Activated CD8-positive, alpha-beta memory T cell treated with anti-CD3 and anti-CD28 coated beads, Interleukin-2, amount 50 U/mL, for 24 hours (primary cell): ENCODE results near the gene COA8.

ENCODE experiments used
- DNase-seq: peaks from one replicate; pipeline ENCODE4 v3.0.0-alpha.2; 2020; ENCODE audit errors: extremely low read depth

The COA8 gene

GRCh38 chr14:103623883-103624482, 61.2 kb downstream of the COA8 start:
- no peak for DNase-seq

- DNase-seq, result no peak
Measured at GRCh38 chr14:103624860-103625259, 62.1 kb downstream of the COA8 start.

DNA sequence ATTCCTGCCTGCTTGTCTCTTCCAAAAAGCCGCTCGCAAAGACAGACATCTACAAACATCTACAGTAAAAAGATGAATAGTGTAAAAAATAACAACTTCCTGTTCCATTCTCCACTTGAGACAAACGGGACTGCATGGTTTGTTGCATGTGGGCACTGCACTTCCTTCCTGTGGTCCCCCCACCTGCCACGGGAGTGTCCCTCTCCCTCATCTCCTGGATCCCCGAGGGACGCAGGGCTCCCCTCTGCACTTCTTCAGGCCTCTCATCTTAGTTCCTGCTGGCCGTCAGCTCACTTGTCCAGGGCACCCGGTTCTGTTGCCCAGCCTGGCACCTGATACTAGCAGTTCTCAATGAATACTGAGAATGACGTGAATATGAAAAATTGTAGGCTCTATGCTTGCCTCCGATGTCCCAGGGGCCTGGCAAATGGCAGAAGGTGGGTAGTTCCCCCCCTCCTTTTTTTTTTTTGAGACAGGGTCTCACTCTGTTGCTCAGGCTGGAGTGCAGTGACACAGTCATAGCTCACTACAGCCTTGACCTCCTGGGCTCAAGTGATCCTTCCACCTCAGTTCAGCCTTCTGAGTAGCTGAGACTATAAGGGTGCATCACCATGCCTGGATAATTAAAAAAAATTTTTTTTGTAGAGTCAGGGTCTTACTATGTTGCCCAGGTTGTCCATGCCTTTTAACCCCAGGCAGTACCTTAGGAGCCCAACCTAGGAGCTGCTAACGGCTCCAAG, 62.8 kb downstream of the COA8 start:
- DNase-seq, result no peak

DNA sequence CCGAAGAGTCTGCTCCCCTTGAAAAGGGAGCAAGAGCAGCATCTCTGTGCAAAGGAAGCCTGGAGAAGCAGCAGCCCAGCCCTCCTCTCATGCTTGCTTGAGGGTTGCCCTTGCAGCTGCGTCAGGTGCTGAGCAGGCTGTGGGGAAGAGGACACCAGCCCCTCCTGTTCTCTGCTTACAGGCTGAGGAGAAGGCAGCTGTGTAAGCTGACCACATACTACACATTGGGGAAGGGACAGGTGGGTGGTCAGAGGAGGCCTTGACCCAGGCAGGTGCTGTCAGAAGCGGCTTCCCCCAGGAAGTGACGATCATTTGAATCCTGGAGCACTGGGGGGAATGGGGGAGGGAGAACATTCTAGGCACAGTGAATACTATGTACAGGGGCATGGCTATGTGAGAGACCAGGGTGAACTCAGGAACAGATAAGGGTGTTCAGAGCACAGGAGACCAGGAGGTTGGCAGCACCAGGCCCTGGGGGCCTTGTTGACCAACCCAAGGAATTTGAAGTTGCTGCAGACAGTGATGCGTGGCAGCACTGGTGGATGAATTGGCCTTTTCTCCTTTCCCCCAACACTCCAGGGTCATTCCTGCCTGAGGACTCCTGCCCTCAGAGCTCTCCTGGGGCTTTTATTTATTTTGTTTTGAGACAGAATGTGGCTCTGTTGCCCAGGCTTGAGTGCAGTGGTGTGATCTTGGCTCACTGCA, 63.5 kb downstream of the COA8 start:
- no peak for DNase-seq

DNA sequence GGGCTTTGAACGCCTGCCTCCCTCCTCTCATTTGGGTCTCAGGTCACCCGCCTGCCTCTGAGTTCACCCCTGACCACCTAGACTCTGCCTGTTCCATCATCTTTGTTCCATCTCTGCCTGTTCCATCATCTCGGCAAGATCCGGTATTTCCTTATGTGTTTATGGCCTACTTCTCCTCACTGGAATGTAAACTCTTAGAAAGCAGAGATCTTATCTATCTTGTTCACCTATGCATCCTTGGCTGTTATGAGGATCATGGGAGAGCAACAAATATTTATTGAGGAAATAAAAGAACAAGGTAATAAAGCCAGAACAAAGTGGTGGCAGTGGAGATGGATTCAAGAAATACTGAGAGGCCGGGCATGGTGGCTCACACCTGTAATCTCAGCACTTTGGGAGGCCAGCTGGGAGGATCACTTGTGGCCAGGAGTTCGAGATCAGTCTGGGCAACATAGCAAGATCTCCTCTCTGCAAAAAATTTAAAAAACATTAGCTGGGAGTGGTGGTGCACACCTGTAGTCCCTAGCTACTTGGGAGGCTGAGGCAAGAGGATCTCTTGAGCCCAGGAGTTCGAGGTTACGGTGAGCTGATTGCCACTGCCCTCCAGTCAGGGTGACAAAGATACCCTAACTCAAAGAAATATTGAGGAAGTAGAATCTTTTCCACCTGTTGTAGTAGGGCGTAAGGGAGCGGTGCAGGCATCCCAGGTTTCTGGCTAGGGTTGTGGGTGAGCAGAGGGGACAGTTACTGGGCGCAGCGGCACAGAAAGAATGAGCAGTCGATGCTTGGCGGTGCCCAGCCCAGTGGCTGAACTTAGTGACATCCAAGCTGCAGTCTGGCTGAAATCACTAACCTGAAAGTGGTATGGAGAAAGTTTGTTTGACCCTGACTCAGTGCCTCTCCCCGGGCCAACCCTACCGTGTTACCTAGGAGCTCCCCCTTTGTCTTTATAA, 64.6 kb downstream of the COA8 start:
- no peak for DNase-seq

GRCh38 chr14:103628221-103628683, 65.5 kb downstream of the COA8 start:
- DNase-seq, result no peak

- peak; percentile 52 for DNase-seq
Measured at GRCh38 chr14:103628684-103629502, 66.1 kb downstream of the COA8 start, which contains the start of gene KLC1. Gene KLC1 (plus strand): TSS chr14:103629211. CDS start chr14:103654565, 25,354 bp downstream.

- no peak for DNase-seq
Measured at GRCh38 chr14:103629503-103630121, 66.9 kb downstream of the COA8 start.

DNA sequence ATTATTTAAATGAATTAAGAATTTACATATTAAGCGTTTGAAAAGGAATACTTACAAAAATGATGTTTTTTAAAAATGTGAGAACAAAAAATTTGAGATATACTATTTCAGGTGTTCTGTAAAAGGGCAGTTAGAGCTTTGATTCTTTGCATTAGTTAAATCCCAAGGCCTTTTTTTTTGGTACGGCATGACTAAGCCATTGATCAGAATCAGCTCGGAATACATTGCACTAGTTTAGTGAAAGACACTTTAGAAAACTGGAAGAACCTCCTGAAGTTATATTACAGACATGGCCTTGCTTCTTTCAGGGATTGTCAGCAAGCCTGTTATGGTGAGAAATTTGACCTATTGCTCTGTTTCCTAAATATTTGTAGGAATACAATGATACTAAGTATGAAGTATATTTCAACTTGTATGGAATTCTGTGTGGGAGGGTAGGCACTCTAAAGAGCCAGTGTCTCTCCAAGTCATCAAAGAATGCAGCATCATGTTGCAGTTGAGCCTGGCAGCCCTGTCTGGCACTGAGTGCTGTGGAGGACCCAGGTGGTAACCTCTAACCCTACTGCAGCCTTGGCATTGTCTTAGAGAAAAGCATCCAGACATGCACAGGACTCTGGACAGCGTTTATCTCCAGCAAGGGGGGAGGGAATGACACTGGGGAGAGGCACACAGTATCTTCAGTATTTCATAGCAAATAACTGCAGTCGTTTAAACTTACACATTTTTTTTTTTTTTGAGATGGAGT, 67.8 kb downstream of the COA8 start:
- DNase-seq, result no peak

DNA sequence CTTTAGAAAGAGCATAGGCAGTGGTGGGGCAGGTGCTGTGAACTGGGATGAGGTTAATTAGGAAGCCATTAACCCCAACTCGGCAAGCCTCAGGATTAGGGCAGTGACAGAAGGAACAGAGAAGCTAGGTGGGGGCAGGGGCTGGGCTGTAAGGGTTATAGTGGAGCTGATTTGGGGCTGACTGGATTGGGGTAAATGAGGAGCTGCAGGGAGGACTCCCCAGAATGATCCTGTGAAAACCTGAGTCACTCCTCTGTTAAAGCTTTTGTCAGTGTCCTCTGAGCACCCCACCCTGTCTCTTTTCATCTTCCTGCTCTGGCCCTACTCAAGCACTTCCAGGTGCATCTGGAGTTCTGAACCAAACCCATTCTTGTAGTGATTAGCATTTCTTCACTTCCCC, 70.6 kb downstream of the COA8 start:
- no peak for DNase-seq

GRCh38 chr14:103634156-103634555, 71.4 kb downstream of the COA8 start:
- DNase-seq, result no peak

DNA sequence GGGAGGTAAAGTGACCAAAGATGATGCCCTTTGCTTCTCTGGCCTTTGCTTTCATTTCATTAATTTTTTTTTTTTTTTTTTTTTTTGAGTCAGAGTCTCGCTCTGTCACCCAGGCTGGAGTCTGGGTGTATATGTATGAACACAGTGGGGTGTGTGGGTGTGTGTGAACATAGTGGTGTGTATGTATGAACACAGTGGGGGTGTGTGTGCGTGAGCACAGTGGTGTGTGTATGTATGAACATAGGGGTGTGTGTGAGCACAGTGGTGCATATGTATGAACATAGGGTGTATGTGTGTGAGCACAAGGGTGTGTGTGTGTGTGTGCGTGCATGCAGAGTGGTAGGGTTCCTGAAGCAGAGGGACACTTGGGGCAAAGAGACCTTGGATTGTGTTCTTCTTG, 75.8 kb downstream of the COA8 start:
- DNase-seq, result no peak
